Subcutaneous adipose tissue (tissue), 4 donors: ENCODE results near the gene BAHD1. TPM values are rescaled to one million over a fixed set of nuclear protein-coding genes. Genes with fewer than 3 reads are reported as not detected.

Experiments
- CTCF ChIP-seq: fragments of 450-650 bp; IDR thresholded peaks from one replicate; pipeline ENCODE4 v1.5.1; 2016; ENCODE audit warnings: low read depth, mild to moderate bottlenecking, control low read depth, antibody characterized with exemption, moderate library complexity
- total RNA-seq, 4 donors: library from RNA; depleted of rRNA; stranded (reverse); fragments of >200 nt; gene quantifications; one replicate each; pipeline ENCODE4 v1.1.0, GENCODE V29; 2016

The BAHD1 gene
- total RNA-seq, 4 donors from 2014 or later = 4.1 to 17.1 (median 9.1) TPM

GRCh38 chr15:40511093-40511471, 70.3 kb downstream of the BAHD1 start:
- TF ChIP-seq CTCF = no peak

GRCh38 chr15:40511472-40512133, 70.8 kb downstream of the BAHD1 start:
- TF ChIP-seq CTCF = no peak

GRCh38 chr15:40512440-40512839, 71.7 kb downstream of the BAHD1 start:
- no peak for TF ChIP-seq CTCF

- no peak for TF ChIP-seq CTCF
Observed at GRCh38 chr15:40513609-40514008, 72.9 kb downstream of the BAHD1 start.

- TF ChIP-seq CTCF = no peak
Observed at GRCh38 chr15:40516322-40516721, 75.6 kb downstream of the BAHD1 start.

Other genes starting within 250 kb of the BAHD1 start
- gene PAK6, start 201.9 kb upstream of the BAHD1 start, total RNA-seq = 1 to 10 TPM in 2 of 4 donors, under 1 TPM in 2; 0.49 to 4.1 (median 0.81) TPM
- not detected for gene ANKRD63, start 157.9 kb upstream of the BAHD1 start, total RNA-seq
- gene PLCB2, start 133.0 kb upstream of the BAHD1 start, total RNA-seq = 10 to 100 TPM; 13.8 to 69.7 (median 20.2) TPM
- gene INAFM2, start 117.3 kb upstream of the BAHD1 start, total RNA-seq = 10 to 100 TPM in 1 of 4 donors, 1 to 10 TPM in 3; 4.0 to 16.5 (median 8.1) TPM
- gene CCDC9B, start 100.0 kb upstream of the BAHD1 start, total RNA-seq = 1 to 10 TPM in 3 of 4 donors, under 1 TPM in 1; 0.65 to 5.3 (median 3.0) TPM
- gene PHGR1, start 89.9 kb upstream of the BAHD1 start, total RNA-seq = 10 to 100 TPM in 1 of 4 donors, 1 to 10 TPM in 1, not detected in 2; 3.9 to 16.0 TPM
- gene DISP2, start 82.7 kb upstream of the BAHD1 start, total RNA-seq = under 1 TPM in 3 of 4 donors, not detected in 1; under 0.01 to 0.19 (median under 0.01) TPM
- 10 to 100 TPM in 3 of 4 donors, 1 to 10 TPM in 1; 7.9 to 24.9 (median 12.9) TPM for gene KNSTRN, start 58.2 kb upstream of the BAHD1 start, total RNA-seq
- 100 to 1,000 TPM in 1 of 4 donors, 10 to 100 TPM in 3; 24.9 to 101 (median 48.0) TPM for gene IVD, start 35.2 kb upstream of the BAHD1 start, total RNA-seq
- gene CHST14, start 30.0 kb downstream of the BAHD1 start, total RNA-seq = 1 to 10 TPM; 9.0 to 9.8 (median 9.7) TPM
- 10 to 100 TPM; 18.1 to 53.9 (median 27.4) TPM for gene CCDC32, start 124.1 kb downstream of the BAHD1 start, total RNA-seq
- gene RPUSD2, start 128.3 kb downstream of the BAHD1 start, total RNA-seq = 1 to 10 TPM; 3.3 to 9.4 (median 5.3) TPM
- 1 to 10 TPM in 2 of 4 donors, under 1 TPM in 2; 0.19 to 3.7 (median 1.2) TPM for gene KNL1, start 153.3 kb downstream of the BAHD1 start, total RNA-seq